SK-N-MC (cell line): ENCODE data around the gene MX1.

ENCODE experiments used
- EZH2 ChIP-seq: fragments of 200-600 bp; sonication (generic); IDR thresholded peaks from one replicate; pipeline ENCODE4 v1.6.1; 2017; ENCODE audit warnings: antibody characterized with exemption
- FOXP2 ChIP-seq: optimal IDR thresholded peaks from 2 replicates; pipeline ENCODE3; 2011; ENCODE audit warnings: mild to moderate bottlenecking, moderate library complexity; ENCODE audit not compliant: insufficient read depth; ENCODE audit errors: extremely low read length, control extremely low read depth
- POLR2AphosphoS5 ChIP-seq: IDR thresholded peaks from 2 replicates; pipeline ENCODE4 v1.6.1; 2012; ENCODE audit warnings: mild to moderate bottlenecking, low read depth, low read length, borderline replicate concordance

- no peak for TF ChIP-seq EZH2
- TF ChIP-seq FOXP2, result no peak
- TF ChIP-seq POLR2AphosphoS5, result no peak
Measured at GRCh38 chr21:41459884-41460534, 34.0 kb downstream of the MX1 start.
